22Rv1 (cell line): Measurements from ENCODE around the gene AKT1S1.

Experiments
- ZFX ChIP-seq: fragments of 450-650 bp; IDR thresholded peaks from 2 replicates; pipeline ENCODE4 v1.6.1; 2017; ENCODE audit warnings: antibody characterized with exemption, borderline replicate concordance
- TF ChIP-seq, protein P1 (sequence below): fragments of 450-650 bp; IDR thresholded peaks from 2 replicates; pipeline ENCODE4 v1.5.1; 2017; ENCODE audit warnings: mild to moderate bottlenecking

DNA sequence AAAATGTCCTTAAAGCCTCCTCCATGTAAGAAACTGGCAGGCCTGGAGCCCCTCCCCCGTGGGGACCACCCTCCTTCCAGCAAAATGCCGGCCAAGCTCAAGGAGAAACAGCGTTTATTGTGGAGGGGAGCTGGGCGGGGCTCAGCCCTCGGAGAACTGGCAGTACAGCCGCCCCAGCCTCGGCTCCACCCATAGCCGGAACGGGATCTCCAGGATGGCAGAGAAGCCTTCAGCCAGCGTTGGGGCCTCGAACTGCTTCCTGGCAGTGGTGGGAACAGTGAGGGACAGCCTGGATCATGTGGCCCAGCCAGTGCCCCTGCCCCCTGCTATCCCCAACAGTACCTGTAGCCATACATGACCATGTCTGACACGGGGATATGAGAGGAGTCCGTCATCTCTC is 16.0 kb downstream of the AKT1S1 start:
- TF ChIP-seq, protein P1, sequence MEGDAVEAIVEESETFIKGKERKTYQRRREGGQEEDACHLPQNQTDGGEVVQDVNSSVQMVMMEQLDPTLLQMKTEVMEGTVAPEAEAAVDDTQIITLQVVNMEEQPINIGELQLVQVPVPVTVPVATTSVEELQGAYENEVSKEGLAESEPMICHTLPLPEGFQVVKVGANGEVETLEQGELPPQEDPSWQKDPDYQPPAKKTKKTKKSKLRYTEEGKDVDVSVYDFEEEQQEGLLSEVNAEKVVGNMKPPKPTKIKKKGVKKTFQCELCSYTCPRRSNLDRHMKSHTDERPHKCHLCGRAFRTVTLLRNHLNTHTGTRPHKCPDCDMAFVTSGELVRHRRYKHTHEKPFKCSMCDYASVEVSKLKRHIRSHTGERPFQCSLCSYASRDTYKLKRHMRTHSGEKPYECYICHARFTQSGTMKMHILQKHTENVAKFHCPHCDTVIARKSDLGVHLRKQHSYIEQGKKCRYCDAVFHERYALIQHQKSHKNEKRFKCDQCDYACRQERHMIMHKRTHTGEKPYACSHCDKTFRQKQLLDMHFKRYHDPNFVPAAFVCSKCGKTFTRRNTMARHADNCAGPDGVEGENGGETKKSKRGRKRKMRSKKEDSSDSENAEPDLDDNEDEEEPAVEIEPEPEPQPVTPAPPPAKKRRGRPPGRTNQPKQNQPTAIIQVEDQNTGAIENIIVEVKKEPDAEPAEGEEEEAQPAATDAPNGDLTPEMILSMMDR = no peak
- TF ChIP-seq ZFX = no peak
